GM12872 (cell line): ENCODE measurements around the gene MYLIP.

Experiments used
- TF ChIP-seq, protein P1 (sequence below): IDR thresholded peaks from 3 replicates; pipeline ENCODE4 v1.5.1; 2011; ENCODE audit warnings: low read depth, mild to moderate bottlenecking, low read length, moderate library complexity; ENCODE audit not compliant: insufficient read depth

Gene MYLIP

DNA sequence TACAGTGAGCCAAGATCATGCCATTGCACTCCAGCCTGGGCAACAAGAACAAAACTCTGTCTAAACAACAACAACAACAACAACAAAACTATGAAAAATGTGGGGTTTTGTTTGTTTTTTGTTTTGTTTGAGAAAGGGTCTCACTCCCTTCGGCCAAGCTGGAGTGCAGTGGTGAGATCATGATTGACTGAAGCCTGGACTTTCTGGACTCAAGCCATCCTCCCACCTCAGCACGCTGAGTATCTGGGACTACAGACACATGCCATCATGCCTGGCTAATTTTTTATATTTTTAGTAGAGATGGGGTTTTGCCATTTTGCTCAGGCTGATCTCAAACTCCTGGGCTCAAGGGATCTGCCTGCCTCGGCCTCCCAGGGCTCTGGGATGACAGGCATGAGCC lies 2.8 kb upstream of the MYLIP start:
- TF ChIP-seq, protein P1, sequence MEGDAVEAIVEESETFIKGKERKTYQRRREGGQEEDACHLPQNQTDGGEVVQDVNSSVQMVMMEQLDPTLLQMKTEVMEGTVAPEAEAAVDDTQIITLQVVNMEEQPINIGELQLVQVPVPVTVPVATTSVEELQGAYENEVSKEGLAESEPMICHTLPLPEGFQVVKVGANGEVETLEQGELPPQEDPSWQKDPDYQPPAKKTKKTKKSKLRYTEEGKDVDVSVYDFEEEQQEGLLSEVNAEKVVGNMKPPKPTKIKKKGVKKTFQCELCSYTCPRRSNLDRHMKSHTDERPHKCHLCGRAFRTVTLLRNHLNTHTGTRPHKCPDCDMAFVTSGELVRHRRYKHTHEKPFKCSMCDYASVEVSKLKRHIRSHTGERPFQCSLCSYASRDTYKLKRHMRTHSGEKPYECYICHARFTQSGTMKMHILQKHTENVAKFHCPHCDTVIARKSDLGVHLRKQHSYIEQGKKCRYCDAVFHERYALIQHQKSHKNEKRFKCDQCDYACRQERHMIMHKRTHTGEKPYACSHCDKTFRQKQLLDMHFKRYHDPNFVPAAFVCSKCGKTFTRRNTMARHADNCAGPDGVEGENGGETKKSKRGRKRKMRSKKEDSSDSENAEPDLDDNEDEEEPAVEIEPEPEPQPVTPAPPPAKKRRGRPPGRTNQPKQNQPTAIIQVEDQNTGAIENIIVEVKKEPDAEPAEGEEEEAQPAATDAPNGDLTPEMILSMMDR, result no peak

DNA sequence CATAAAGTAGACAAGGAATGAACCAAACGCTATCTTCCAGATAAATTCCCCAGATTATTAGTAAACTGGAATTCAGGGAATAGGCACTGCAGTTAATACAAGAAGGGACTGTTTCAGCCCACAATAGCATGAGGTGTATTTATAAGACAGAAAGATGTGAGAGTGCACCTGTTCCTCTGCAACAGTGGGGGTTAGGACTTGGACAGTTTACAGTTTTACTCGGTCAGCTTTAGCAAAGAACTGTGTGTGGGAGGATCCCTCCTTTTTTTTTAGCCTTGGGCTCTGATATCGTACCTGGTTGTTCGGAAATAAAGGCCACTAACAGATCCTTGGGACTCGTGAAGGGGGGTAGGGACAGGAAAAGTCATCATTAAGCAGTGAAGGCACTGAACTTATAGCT lies 2.0 kb upstream of the MYLIP start:
- TF ChIP-seq, protein P1, result no peak

DNA sequence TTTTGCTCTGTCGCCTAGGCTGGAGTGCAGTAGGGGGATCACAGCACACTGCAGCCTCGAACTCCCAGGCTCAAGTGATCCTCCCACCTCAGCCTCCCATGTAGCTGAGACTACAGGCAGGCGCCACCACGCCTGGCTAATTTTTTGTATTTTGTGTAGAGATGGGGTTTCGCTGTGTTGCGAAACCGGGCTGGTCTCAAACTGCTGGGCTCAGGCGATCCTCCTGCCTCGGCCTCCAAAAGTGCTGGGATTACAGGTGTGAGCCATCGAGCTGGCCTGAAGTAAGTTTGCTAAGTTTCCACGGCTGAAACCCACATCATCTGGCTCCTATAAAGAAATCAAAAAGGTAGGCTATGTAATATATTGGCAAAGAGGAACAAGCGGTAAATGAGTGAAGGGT lies 1.4 kb upstream of the MYLIP start:
- TF ChIP-seq, protein P1, result no peak

DNA sequence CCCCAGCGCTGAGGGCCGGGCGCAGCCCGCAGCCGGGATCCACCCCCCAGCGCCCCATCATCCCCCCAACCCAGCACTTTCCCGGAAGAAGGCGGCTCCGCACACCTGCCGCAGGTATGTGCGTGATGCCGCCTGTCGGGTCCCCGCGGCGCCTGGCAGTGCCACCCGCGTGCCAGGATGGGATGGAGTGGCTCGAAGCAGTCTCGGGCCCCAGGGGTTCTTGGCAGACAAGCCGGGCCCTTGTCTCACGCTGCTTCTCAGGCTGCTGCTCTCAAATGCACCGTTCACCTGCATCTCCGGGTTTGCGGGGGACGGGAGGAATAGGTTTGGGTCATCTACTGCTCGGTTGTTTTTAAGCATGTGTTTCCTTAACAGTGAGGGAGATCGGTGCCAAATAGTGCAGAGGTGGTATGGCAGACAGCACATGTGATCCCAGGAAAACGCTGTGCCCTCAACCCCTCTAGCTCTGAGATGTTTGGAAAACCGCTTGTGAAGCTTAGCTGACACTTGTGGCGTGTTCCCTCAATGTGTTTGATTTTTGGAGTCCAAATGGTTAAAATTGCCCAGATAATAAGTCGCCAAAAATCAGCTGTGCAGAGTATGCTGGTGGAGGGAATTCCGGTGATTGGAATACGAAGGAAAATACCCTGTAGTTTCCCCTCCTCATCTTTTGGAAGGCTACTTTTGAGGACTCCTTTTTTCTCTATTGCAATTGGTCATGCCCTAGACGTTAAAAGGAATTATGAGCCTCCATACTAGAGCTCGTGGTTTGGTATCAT lies 926 bp downstream of the MYLIP start:
- TF ChIP-seq, protein P1, result no peak

DNA sequence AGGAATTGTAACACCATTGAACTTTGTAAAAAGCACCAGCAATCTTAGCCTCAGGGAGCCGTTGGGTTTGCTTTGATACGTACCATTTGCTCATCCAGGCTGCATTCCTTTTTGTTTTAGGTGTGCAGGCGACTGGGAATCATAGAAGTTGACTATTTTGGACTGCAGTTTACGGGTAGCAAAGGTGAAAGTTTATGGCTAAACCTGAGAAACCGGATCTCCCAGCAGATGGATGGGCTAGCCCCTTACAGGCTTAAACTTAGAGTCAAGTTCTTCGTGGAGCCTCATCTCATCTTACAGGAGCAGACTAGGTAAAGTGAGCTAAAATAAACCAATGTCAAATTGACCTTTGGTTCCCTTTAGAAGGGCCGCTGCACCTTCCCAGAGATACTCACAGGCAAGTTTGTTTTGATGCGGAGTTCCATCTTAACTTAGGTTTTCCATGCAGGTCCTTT lies 1.6 kb downstream of the MYLIP start:
- TF ChIP-seq, protein P1, result no peak

DNA sequence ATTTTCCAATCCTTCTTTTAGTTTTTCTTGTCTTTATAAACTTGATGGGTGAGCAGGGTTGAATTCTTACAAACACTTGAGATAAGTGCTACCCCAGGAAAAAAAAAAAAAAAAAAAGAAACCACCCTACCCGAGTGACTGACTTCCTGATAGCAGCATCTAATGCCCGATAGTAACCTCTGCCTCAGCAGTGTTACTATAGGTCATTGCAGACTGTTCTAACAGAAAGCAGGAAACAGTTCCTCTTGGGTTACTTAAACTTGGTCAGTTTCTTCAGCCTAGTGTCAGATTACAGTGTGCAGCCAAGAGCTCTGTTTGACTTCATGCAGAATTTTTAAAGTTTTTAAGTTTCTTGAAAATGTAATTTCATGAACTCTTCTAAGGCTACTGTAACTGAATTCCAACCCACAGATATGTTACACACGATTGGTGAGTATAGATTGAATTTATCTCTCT lies 2.1 kb downstream of the MYLIP start:
- TF ChIP-seq, protein P1, result no peak

DNA sequence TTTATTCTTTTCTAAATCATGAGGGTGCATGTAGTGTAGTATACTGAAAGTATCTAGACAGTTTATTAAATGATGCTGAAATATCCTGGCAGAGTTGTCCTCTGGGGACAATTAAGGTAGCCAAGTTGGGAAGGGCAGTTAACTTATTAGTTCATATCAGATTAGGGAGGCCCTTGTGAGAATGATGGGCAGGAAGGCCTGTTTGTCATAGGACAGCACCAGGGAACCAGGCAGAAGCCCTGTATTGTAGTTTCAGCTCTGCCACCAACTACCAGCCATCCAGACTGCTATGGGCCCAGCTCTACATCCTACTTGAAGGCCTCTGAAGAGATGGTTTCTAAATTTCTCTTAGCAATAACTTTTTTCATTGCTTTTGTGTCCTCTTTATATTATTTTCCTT lies 4.0 kb downstream of the MYLIP start:
- TF ChIP-seq, protein P1, result no peak
